SK-N-DZ (cell line): Measurements from ENCODE around the gene CUL9.

Source experiments
- DNase-seq: peaks from one replicate; pipeline ENCODE4 v3.0.0-alpha.2; 2015; ENCODE audit warnings: low spot score

The CUL9 gene

DNA sequence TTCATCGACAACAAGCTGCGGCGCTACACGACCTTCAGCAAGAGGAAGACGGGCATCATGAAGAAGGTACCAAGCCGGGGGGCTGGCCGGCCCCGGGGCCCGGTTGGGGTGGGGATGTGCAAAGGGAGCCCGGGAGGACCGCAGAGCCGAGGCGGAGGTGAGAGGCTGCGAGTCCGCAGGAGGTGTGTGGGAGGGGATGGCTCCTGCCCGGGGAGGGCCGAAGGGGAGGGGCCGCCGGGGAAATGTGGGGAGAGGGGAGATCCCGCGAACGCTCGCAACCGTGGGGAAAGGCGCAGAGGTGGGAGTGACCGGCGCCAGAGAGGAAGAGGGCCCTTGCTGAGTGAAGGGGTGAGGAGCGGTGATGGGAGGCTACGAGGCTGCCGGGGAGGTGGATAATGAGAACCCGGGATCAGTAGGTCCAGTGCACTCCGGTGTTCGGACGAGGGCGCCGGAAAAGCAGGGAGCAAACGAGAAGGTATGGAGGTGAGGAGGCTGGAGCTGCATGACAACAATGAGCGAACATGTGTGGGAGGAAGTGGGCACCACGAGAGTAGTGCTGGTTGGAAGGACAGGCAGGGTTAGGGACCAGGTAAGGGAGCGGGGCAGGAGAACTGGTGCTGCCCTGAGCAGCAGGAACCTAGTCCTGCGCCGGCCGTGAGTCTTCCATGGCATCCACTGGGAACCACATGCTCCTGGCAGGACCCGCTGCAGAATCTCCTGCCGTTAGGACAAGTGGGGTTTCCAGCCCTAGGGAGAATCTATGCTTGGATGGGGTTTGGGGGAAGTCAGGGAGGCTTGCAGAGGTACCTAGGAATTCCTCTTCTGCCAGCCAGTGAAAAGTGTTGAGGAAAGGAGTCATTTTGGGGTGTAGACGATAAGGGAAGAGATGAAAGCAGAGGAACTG, 9.6 kb upstream of the CUL9 start:
- peak; percentile 57 for DNase-seq

DNA sequence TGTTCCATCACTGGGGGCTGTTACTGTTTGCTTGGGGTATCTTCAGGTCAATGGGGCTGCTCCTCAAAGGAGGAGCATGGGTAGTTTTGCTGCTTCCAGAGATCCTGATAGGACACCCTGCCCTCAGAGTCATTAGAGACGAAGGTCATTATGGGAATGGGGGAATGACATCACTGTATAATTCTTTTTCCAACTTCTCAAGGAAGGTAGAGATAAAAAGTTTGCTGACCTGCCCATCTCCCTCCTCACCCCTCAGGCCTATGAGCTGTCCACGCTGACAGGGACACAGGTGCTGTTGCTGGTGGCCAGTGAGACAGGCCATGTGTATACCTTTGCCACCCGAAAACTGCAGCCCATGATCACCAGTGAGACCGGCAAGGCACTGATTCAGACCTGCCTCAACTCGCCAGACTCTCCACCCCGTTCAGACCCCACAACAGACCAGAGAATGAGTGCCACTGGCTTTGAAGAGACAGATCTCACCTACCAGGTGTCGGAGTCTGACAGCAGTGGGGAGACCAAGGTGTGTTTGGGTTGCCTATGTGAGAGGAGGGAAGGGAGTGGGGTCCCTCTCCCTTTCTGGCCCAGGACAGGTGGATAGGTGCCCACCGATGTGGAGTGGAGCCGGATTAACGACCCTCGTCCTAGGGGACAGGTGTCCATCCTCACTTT, 8.3 kb upstream of the CUL9 start:
- DNase-seq: no peak

DNA sequence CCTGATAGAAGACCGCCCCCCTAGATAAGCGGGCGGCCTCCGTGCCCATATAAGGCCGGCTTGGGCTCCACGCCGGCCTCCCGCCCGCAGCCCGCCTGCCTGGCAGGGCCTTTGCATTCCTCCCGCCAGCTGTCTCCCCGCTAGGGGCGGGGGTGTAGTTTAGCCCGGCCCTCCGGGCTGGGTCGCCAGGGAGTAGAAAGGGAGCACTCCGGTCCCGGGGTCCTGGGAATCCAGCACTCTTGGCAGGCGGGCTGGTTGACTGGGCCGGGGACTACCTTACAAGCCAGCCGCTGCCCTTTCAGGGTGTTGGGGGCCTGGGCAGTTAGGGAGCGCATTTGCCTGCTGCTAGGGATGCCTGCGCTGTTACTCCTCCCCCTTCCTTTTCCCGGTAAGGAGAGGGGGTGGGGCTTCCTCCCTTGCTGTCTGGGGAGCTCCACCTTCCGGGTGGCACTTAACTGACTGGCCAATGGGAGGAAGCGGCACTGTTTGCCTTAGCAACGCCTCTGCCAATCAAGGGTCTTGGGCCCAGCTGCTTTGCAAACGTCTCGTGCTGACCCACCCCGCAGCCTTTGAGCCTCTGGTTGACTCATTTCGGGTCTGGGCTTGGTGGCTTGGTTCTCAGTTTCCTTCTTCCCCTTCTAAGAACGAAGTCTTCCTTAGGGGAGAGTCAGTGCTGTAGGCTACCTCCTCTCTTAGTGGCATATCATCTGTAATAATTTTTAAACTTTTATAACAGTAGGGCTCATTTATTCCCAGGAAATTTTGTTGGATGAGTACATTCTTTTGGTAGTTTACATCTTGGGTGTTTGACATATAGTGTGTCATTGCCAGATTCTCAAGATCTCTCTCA, 7.5 kb upstream of the CUL9 start:
- peak; percentile 98 for DNase-seq

DNA sequence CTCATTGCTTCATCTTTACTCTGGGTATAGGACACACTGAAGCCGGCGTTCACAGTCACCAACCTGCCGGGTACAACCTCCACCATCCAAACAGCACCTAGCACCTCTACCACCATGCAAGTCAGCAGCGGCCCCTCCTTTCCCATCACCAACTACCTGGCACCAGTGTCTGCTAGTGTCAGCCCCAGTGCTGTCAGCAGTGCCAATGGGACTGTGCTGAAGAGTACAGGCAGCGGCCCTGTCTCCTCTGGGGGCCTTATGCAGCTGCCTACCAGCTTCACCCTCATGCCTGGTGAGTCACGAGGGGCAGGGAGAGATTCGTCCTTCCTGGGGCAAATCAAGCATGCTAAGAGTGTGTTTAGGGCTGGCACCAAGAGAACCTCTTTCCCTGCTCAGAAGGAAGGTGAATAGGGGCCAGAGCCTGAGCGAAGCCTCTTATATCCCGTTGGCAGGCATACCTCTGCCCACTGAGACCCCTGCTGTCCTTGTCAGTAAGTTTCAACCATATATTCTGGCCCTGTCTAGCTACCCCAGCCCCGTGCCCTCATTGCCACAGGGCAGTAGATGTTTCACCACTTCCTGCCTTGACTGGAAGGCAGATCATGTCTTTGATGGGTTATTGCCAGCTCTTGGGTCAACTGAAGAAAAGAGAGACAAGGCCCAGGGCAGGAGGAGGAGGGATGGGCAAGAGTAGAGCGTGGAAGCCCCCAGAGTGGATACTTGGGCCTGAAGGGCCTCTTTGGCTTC, 6.1 kb upstream of the CUL9 start:
- DNase-seq: no peak

DNA sequence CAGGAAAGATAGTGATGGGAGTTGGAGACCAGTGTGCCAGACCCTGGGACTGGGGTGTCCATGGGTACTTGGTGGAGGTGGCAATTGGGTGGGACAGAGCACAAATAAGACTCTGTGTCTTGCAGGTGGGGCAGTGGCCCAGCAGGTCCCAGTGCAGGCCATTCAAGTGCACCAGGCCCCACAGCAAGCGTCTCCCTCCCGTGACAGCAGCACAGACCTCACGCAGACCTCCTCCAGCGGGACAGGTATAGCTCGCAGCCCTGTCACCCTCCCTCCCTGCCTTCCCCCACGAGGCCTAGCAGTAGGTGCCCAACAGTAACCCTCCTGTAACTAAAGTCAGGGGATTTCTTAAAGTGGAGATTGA, 5.6 kb upstream of the CUL9 start:
- no peak for DNase-seq

DNA sequence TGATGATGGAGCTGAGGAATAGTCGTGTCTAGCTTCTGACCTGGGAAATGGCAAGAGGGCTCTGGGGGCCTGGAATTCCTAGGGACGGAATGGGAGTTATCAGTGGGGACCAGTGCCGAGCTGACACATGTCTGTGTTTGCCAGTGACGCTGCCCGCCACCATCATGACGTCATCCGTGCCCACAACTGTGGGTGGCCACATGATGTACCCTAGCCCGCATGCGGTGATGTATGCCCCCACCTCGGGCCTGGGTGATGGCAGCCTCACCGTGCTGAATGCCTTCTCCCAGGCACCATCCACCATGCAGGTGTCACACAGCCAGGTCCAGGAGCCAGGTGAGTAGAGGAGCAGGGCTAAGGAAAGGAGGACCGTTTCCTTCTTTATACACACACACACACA, 3.8 kb upstream of the CUL9 start:
- no peak for DNase-seq

DNA sequence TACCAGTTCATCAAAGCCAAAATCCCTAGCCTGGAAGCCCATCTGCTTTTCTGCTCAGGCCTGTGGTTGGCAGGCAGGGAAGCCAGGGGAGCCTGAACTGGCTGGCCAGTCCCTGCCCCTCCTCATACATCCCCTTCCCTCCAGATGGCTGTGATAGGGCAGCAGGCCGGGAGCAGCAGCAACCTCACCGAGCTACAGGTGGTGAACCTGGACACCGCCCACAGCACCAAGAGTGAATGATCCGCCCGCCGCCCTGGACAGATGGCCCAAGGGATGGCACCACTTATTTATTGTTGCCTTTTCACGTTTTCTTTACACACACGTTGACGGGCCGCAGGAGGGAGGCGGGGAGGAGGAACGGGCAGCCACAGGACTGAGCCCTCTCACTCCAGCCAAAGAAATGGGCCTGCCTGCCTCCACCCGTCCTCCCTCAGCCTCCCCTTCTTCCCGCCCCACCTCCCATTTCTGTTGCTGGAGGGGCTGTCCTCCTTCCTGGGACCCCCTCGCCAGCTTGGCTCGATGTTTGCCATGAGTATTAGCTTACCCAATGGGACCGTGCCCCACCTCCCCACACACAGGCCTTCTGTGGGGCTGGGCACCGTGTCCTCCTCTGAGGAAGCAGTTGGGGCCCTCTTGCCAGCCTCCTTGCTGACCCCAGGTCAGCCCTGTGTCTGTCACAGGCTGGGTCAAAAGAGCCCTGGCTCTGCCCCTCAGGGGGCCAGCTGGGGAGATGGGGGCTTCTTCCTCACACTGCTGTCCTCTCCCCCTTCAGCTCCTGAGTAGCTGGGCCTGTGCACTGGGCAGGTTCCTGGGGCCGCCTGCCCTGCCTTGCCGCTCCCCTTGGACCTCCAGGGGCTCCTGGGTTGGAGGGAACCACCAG, 2.8 kb upstream of the CUL9 start:
- no peak for DNase-seq

DNA sequence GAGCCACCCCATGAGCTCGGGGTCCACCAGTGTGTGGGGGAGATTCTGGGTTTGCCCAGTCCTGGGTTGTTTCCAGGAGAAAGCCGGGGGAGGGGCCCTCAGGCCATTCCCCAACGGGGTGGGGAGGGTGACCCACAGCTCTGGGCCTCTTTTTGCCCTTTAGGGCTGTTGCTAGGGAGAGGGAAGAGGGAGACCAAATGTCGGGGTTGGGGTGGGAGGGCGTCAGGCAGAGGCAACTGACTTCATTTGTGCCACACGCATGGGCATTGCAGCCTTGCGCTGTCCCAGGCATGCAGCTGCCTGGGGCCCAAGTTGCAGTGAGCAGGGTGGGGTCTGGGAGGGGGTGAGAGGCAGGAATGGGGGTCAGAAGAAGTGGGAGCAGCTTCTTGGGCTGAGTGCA, 1.9 kb upstream of the CUL9 start:
- no peak for DNase-seq

DNA sequence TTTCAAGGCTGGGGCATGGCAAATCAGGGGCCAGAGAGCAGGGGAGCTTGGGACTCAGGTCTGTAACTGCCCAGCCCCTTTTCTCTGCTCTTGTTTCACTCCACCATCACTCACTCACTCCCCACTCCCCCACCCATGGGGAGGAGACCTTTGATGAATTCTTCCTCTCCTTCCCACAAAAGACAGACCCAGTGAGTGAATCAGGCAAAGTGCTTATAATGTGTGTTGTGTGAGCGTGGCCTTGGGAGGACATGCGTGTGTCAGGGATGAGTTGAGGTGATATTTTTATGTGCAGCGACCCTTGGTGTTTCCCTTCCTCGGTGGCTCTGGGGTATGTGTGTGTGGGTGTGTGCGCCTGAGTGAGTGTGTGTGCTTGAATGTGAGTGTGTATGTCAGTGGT, 1.0 kb upstream of the CUL9 start:
- DNase-seq: no peak

DNA sequence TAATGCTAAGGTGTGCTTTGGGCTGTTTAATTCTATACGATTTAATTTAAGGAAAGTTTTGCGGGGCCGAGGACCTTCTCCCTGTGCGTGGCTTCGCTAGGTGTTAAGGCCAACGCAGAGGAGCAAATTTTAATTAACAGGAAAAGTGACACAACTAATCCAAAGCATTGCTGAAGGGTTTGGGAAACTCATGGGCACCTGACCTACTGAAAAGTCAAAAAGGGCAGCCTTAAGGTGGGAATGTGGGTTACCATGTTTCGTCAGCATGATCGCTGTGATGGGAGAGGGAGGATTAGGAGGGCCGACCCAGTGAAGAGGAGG, 415 bp upstream of the CUL9 start:
- no peak for DNase-seq

DNA sequence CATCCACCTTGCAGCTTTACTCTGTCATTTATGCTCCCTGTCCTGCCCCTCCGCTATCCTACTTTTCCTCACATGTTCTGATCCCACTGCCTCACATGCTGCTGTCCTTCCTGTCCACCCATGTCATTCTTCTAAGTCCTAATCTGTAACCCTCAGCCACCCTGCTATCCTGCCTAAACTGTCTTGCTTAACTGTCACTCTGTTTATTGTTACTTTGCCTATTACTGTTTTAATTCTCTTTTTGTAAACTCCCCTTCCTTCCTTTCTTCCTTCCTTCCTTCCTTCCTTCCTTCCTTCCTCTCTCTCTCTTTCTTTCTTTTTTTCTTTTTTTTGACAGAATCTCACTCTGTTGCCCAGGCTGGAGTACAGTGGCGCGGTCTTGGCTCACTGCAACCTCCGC, 1.4 kb downstream of the CUL9 start:
- no peak for DNase-seq

DNA sequence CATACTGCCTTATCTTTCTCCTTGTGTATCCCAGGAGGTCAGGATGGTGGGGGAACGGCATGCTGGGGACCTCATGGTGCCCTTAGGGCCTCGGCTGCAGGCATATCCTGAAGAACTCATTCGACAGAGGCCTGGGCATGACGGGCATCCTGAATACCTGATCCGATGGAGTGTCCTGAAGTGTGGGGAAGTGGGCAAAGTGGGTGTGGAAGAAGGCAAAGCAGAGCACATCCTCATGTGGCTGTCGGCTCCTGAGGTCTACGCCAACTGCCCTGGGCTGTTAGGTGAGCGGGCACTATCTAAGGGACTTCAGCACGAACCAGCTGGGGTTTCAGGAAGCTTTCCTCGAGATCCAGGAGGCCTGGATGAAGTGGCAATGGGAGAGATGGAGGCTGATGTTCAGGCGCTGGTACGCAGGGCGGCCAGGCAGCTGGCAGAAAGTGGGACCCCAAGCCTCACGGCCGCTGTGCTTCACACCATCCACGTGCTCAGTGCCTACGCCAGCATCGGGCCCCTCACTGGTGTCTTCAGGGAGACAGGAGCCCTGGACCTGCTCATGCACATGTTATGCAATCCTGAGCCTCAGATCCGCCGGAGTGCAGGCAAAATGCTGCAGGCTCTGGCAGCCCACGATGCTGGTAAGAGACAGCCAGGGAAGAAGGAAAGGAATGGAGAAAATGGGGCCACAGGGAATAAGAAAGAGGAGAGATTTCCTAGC, 2.4 kb downstream of the CUL9 start:
- DNase-seq: no peak

DNA sequence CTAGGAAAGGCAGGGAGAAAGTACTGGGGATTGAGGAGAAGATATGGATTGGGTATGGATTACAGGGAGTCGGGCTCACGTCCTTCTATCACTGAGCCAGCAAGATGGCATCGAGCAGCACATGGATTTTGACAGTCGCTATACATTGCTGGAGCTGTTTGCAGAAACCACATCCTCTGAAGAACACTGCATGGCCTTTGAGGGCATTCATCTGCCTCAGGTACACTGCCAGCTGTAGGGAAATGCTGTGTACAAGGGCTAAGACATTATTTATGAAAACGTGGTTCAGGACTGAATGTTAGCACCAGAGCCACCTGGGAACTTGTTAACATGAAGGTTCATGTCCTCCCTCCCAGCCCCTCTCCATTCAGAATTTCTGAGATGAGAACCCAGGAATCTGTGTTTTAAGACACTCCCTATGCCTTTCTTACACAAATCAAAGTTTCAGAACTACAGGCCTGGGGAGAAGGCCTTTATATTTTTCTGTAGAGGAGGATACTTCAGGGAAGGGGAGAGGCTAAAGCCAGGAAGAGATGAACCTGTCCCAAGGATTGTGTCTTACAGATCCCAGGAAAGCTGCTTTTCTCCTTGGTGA, 3.5 kb downstream of the CUL9 start:
- DNase-seq: no peak

DNA sequence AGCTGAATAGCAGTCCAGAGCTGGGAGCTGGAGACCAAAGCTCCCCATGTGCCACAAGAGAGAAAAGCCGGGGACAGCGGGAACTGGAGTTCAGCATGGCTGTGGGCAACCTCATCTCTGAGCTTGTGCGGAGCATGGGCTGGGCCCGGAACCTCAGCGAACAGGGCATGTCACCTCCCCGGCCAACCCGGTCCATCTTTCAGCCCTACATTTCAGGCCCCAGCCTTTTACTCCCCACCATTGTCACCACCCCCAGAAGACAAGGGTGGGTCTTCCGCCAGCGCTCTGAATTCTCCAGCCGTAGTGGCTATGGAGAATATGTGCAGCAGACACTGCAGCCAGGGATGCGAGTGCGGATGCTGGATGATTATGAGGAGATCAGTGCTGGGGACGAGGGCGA, 4.0 kb downstream of the CUL9 start:
- no peak for DNase-seq

DNA sequence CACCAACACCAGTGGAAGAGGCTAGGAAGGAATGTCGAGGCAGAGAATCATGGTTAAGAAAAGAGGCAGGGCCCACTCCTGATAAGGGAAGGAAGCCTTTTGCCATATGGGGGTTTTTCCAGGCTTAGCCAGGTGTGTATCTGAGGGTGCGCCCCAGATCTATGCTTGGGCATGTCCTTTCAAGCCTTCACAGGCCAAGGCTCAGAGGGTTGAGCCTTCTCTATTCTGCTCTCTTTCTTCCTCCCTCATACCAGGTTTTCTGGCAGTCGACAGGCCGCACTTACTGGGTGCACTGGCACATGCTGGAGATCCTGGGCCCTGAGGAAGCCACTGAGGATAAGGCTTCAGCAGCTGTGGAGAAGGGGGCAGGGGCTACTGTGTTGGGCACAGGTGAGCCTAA, 4.7 kb downstream of the CUL9 start:
- no peak for DNase-seq

DNA sequence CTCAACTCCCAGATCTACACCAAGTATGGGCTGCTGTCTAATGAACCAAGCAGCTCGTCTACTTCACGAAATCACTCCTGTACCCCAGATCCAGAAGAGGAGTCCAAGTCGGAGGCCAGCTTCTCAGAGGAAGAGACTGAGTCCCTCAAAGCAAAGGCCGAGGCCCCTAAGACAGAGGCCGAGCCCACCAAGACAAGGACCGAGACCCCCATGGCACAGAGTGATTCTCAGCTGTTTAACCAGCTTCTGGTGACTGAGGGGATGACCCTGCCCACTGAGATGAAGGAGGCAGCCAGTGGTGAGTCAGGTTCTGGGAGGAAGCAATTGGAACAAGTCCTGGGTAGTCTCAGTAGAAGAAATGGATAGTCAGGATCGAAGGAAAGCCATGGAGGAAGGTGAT, 5.8 kb downstream of the CUL9 start:
- no peak for DNase-seq

DNA sequence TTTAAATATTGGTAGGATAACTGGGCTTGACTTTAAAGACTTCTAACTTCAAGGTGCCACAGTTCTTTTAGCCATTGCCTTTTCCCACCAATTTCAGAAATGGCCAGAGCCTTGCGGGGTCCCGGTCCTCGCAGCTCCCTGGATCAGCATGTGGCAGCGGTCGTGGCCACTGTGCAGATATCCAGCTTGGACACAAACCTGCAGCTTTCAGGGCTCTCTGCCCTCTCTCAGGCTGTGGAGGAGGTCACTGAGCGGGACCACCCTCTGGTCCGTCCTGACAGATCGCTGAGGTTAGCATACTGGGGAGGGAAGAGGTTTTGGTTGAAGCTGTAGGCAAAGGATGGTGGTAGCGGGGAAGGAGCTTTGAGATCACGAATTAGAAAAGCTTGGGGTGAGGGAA, 6.4 kb downstream of the CUL9 start:
- no peak for DNase-seq

DNA sequence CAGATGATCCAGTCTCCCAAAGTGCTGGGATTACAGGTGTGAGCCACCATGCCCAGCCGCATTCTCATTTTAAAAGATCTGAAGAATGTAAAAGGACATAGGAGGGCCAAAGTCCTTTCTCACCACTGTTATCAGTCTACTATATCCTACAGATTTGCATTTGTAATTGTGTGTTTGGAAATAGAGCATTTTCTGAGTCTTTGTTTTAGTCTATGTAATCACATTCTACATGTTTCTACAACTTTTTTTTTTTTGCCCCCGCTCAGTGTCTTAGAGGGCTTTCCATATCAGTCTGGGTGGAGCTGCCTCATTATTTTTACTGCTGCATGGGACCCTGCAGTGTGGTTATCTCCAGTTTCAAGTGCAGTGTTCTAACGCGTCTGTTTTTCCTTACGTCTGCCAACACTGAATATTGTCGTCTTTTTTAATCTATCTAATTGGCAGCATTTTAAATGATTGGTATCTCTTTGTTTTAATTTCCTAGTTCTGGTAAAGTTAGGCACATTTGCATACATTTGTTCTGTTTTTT, 7.8 kb downstream of the CUL9 start:
- DNase-seq: no peak

DNA sequence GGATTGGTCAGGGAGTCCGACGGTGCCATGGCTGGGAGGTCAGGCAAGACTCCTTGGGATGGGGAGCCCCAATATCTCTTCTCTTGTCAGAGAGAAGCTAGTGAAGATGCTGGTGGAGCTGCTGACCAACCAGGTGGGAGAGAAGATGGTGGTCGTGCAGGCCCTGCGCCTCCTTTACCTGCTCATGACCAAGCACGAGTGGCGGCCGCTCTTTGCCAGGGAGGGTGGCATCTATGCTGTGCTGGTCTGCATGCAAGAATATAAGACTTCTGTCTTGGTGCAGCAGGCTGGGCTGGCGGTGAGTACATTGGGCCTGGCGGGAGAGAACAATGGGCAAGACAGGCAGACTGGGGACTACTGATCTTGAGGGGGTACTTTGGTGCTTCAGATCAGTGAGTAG, 10.9 kb downstream of the CUL9 start:
- DNase-seq: no peak

DNA sequence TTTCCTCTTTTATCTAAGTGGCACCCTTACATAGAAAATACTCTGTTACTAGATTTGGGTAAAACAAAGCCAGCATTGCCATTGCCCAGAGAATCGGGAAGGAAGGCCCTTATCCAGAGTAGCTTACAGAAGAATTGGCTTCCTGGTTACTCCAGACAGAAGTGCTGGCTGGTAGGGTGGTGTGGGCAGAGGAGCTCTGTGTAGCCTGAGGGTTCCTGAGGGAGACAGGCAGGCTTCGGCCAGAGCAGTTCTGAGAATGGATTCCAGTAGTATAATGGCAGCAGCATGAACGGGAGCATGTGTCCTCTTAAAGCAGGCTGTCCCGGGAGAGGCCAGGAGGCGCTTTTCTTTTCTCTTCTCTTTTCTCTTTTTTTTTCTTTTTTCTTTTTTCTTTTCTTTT, 11.9 kb downstream of the CUL9 start:
- no peak for DNase-seq
